Amniotic stem cell (primary cell): ENCODE data around the gene KDM7A.

Source experiments
- DNase-seq: peaks from one replicate; lab custom pipeline; 2025; lab: John Stamatoyannopoulos, UW

KDM7A gene, protein sequence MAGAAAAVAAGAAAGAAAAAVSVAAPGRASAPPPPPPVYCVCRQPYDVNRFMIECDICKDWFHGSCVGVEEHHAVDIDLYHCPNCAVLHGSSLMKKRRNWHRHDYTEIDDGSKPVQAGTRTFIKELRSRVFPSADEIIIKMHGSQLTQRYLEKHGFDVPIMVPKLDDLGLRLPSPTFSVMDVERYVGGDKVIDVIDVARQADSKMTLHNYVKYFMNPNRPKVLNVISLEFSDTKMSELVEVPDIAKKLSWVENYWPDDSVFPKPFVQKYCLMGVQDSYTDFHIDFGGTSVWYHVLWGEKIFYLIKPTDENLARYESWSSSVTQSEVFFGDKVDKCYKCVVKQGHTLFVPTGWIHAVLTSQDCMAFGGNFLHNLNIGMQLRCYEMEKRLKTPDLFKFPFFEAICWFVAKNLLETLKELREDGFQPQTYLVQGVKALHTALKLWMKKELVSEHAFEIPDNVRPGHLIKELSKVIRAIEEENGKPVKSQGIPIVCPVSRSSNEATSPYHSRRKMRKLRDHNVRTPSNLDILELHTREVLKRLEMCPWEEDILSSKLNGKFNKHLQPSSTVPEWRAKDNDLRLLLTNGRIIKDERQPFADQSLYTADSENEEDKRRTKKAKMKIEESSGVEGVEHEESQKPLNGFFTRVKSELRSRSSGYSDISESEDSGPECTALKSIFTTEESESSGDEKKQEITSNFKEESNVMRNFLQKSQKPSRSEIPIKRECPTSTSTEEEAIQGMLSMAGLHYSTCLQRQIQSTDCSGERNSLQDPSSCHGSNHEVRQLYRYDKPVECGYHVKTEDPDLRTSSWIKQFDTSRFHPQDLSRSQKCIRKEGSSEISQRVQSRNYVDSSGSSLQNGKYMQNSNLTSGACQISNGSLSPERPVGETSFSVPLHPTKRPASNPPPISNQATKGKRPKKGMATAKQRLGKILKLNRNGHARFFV

DNA sequence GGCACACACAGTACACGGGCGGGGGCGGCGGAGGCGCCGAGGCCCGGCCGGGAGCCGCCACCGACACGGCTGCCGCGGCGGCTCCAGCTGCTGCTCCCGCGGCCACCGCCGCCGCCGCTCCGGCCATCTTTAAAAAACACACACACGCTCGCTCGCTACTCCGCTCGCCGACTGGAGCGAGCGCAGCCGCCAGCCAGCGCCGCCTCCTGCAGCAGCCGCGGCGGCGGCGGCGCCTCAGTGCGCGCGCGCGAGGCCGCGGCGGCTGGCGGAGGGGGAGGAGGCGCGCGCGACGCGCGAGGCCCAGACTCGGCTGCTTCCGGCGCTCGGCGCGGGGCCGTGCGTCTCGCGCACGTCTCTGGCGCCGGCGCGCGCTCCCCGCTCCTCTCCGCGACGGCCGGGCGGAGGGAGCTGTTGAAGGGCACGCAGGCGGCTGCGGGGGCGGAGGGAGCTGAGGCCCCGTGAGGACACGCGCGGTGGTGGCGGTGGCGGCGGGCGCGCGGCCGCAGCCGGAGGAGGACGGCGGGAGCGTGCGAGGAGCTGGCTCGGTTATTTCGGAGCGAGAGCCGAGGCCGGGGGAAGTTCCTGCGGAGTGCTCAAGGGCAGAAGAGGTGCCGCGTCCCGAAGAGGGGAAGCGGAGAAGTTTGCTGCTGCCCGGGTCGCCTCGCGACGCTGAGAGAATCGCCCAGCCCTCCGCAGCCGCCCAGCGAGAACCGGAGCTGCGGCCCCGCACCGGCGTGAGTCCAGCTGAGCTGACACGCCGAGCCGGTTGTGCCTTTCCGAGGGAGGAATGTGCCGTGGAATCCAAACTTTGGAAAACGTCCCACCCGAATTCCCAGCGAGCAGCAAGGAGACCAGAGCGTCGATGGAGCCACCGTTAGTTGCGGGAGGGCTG, at the start of gene KDM7A:
TSS of gene KDM7A (minus strand) at position 173 of the 892 bp plus-strand sequence. CDS start at position 127, 46 bp downstream.
- DNase-seq, result peak; percentile 85

DNA sequence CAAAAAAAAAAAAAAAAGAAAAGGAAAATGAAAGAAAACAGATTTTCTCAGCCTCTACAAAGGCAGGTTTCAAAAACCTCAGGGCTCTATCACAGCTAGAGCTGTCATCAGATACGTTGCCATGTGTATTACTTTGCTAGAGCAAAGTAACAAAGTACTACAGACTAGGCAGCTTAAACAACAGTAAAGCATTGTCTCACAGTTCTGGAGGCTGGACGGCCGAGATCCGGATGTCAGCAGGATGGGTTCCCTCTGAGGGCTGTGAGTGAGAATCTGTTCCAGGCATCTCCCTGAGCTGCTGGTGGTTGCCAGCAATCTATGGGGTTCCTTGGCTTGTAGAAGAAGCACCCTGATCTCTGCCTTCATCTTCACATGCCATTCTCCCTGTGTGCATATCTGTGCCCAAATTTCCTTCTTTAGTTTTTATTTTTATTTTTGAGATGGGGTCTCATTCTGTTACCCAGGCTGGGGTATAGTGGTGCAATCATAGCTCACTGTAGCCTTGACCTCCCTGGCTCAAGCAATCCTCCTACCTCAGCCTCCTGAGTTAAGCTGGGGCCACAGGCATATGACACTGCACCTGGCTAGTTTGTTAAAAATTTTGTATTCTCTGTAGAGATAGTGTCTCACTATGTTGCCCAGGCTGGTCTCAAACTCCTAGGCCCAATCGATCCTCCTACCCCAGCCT, 48.9 kb upstream of the KDM7A start:
- no peak for DNase-seq

DNA sequence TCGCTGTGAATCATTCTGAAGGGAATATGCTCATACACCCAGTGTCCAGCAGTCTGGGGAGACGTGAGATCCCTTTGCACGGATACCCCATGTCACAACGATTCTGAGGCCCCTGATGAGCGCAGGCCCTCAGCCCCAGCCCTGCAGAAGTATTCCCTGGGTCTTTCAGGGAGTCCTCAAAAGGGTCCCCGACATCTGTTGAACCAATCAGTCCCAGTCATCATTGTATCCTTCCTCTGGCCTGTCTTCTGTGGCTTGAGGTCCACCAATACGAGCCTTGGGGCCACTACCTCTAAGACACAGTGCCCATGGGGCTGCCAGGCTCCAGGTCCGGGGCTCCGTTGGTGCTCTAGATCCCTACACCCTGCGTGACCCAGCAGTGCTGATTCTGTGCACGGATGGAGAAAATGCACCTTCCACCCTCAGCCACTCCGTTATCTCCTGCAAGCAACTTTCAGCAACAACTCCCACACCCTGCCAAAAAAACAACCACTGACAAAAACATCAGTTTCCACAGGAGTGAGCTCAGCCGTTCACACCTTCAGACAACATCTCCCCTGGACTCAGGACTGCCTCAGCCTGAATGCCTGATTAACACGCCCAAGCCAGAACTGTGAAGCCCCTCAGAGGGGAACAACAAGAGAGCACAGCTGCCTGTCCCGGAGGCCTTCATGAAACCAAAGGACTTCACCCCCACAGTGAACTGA, 46.9 kb upstream of the KDM7A start:
- no peak for DNase-seq

DNA sequence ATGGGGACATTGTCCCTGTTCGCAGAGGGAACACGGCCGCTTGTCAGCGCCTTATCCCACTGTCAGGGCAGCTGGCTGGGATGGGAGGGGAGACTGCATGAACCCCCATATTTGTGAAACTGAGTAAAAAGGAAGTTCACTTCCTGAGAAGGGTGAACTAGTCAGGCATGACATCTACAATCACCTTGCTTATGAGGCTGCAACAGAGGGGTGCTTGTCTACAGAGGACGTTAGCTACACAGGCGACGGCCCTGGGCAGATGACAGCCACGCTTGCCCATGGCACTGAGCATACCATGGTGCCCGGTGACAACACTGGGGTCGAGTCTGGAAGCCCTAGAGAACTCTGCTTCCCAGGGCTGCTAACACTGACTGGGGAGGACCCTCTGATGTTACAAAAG, 46.0 kb upstream of the KDM7A start:
- DNase-seq, result no peak

DNA sequence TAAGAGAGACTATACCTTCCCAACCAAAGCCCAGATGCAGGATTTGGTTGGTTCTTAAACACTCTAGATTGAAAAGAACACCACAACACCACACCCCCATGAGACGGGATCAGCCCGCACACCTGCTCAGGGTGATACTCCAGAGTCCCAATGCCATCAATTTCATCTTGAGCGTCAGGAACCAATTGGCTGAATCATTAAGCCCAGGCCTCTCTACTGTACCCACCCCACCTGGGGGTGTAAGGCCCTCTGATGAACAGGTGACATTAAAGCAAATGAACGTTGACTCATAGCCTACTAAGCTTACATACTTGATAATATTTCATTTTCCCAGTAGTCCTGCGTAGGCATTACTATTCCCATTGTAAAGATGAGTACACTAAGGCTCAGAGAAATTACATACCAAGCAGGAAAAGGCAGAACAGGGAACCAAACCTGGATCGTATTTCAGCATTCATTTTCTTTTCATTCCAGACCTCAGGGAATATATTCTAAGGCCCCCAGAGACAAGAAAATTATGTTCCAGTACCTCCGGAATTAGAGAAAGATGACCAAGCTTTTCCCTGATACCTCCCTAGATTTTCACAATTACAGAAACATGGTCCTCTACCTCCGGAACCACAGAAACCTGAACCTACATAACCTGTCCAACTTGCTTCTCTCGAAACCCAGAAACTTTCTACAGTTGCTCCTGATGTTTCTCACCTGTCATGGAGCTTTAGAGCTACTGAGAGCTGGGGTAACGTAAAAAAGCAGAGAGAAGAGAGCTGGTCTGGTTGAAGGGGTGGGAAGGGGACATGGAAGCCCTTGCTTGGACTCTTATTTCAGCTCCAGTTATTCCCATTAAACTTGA, 43.1 kb upstream of the KDM7A start:
- DNase-seq, result no peak

DNA sequence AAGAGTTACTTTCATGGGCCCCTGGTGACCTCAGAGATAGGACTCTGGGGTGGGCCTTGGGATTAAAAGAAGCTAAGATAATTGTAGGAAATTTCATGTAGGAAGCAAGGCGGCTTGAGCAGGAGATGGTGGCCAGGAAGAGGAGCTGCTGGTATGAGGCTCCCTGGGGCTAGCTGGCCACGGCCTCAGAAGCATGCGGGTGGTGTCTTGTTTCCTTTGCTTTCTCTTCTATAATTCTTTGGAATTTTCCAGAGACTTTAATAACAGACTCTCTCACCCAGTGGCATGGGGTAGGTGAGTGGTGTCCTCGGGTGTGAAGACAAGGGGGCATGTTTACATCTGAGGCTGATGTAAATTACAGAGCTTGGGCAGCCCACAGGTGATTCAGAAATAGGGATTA, 41.9 kb upstream of the KDM7A start:
- DNase-seq, result no peak

DNA sequence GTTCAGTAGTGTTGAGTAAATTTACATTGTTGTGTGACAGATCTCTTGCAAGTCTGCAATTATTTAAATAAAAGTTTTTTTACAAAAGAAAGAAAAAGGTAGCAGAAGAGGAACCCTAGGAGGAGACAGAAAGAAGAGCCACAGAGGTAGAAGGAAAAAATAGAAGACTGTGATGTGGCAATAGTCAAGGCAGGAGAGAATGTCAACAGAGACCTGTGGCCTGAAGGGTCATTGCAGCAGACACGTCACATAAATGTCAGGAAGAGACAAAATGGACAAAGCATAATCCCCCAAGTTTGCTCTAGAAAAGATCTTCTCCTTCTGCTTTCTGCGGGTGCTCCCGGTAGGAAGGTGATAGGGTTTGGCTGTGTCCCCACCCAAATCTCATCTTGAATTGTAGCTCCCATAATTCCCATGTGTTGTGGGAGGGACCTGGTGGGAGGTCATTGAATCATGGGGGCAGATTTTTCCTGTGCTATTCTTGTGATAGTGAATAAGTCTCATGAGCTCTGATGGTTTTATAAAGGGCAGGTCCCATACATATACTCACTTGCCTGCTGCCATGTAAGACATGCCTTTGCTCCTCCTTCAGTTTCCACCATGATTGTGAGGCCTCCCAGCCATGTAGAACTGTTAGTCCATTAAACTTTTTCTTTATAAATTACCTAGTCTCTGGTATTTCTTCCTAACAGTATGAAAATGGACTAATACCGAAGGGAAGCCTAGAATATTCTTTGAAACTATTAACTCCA, 41.1 kb upstream of the KDM7A start:
- no peak for DNase-seq

DNA sequence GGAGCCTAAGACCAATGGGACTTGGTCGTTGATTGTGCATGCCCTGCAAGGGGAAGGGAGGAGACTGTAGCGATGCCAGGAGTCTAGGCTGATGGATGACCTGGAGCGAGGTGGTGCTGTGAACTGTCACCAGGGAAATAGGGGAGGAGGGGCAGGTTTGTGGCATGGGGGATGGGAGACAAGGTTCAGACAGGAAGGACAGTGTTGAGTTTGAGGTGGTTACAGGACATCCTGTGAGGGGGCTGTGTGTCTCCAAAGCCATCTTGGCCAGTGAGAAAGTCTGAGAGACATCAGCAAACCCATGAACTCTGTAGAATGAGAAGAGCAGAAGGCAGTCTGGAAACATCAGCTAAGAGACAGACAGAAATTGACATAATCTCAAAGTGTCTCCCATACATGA, 38.5 kb upstream of the KDM7A start:
- DNase-seq, result no peak

DNA sequence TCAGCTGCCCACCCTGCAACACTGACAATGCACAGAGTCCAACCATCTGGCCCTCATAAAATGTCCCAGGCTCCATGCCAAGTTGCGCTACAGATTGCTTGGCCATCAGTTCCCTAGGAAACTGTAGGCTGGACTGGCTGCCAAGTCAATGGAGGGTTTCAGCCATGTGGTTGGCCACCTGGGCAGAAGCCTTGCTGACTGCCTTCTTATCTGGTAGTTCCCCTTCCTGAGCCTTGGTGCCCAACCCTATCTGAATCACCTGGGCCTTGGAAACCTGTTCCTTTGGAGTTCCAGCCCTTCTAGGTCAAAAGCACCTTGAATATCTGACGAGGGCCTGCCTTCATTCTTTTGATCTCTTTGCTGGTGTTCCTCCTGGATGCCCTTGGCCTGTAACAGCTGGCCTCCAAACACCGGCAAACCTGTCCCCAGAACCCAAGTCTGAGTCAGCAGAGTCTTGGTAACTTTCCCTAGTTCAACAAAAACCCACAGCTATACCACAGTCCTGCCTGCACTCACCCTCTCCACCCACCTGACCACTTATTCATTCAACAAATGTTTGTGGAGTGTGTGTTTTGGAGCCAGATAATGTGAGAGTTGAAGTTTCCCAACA, 37.4 kb upstream of the KDM7A start:
- DNase-seq, result no peak

DNA sequence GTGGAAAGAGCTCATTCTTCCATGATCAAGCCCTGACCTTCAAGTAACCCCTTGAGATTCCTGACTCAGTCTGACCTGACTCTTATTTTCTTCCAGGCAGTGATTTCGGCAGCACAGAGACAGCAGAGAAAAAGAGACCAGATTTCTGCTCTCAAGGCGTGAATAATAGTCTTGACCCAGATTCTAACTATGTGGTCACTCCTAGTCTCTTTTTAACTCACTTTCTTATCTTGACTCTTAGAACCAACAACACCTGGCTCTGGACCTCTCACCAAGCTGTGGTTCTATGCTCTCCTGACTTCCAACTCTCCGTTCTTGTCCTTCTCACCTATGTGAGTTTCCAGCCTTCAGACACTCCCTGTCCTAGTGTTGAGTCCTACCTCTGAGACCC, 36.9 kb upstream of the KDM7A start:
- DNase-seq, result no peak

DNA sequence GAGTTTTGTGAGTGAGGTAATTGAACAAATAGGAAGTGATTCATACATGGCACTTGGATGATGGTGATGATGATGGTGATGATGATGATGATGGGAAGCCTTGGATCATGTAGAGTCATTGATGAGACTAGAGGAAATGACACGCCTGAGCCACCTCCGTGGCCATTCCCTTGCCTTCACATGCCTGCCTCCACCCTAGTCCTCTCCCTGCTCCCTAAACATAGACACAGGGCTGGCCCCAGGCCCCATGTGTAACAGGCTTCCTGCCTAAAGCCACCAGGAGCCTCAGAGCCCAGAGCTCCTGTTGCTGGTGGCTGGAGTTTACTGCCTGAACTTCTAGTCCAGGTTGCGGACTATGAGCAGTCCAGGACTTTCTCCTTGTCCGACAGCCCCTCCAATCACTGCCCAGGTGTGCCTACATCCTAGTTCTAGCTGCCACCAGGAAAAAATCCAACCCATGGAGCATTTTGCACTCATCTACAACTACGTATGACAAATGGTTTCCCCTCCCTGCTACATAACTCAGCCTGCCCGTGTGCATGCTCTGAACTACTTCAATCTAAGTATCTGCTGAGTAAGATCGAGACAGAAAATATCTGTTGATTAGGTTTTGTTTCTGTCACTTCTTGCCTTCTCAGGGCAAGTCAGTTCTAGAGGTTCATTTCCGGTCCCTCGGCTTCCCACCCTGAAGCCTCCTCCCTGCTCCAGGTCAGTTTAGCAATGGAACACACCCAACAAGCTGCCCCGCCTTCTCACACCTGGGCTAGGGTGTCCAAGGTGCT, 35.5 kb upstream of the KDM7A start:
- no peak for DNase-seq

DNA sequence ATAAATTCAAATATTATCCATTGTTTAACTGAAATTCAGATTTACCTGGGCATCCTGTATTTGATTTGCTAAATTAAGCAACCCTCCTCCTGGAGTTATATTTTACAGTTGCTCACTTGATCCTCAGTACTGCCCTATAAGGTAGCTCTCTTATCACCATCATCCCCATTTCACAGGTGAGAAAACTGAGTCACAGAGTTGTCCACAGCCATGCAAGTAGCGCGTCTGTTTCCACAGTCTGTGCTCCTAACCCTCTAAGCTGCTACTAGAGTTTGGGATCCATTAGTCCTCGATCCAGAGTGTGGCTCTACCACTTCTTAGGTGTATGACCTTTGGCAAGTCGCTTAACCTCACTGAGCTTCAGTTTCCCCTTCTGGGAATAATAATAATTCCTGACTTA, 34.9 kb upstream of the KDM7A start:
- DNase-seq, result no peak

DNA sequence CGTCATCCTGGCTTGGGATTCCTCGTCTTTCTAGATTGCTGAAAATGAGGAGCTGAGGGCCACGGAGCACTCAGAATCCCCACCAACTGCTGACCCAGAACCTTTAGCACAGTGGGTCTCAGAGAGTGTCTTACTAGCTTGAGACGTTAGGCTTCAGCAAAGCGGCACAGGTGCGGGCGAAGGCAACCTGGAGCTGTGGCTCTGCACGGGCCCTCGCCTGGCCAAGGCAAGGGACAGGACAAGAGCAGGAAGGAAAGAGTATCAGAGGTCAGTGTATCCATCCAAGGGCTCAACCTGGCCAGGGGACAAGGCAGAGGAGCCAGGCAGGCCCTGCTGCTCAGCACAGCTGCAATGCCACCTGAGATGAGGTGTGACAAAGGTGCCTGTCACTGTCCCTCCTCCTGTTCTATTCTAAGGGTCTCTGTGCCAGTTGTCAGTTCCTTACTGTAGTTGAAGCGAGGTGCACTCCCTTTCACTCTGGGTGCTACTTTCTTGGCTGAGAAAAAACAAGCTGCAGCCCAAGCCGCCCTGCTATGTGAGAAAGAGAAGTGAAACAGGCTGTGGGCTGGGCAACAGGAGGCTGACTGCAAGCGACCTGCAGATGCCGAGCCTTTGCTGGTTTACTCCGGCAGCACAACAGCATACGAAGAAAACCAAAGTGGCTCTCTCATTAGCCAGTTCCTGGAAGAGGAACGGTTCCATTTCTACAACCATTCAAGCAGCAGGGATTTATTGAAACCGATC, 33.3 kb upstream of the KDM7A start:
- DNase-seq, result no peak

DNA sequence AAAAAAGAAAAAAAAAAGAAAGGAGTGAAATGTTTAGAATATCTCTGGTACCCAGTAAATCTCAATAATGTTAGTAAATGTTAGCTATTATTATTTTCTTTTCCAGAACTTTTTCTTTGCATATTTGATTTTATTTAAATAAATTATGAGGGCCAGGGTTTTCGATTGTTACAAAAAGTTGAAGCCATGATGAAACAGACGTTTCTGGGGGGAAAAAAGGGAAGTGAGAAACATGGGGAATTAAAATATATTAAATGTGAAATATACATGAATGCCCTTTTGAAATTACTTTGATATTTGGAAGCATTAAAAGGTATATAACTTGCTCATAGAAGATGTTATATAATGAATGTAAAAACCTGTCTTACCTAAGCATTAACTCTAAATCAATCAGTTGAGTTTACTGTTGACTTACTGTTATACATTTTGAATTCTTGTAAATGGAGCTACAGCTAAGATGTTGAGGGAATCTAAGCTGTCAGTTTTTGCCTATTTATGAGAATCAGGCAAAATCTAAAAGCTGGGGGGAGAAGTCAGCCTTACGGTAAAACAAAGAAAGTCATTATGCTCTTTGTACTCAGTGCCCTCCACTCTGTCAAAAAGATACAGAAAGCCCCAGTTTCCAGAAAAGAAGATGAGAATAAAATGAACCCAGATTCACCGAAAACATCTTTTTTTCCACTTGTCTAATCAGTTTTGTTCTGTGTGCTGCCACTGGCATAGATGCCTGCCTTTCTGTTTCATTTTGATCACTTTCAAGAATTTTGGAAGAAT, 30.0 kb upstream of the KDM7A start:
- no peak for DNase-seq

DNA sequence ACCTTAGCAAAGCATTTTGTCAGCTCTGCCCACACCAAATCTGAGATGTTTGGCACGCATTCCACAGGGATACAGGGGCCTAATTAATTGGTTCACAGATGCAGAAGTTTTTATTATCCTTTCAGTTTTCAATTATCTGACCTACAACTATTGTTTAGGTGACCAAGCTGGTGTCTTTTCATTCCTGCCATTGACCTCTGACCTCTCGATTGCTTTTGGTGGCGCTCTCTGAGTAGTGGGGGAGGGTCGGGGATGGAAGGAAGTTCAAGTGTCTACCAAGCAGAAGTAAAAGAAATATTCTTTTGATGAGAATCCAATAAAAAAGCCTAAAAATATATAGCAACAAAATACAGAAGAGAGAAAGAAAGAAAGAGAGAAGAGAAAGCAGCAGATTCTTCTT, 28.8 kb upstream of the KDM7A start:
- no peak for DNase-seq

DNA sequence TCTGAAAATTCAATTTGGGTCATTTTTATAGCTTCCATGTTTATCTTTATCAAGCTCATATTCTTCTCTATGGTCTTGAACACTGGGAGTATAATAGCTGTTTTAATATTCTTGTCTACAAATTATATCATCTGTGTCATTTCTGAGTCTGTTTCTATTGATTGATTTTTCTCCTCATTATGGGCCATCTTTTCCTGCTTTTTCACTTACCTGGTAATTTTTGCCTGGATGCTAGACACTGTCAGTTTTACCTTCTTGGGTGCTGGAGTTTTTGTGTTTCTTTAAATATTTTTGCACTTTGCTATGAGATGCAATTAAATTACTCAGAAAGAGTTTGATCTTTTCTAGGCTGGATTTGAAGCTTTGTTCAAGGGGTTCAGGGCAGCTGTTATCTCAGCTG, 26.8 kb upstream of the KDM7A start:
- DNase-seq, result no peak
